T47D (cell line): ENCODE measurements around the gene CCDC8.

Experiments
- DNase-seq, 2 experiments: peaks; one replicate each; pipeline versions ENCODE4 v3.0.0 to v3.0.0-alpha.2; 2011 to 2012; ENCODE audit warnings: low read depth in 1 of 2, low spot score in 1 of 2
- JUND ChIP-seq: IDR thresholded peaks from 2 replicates; pipeline ENCODE4 v1.6.1; 2012; ENCODE audit warnings: low read depth
- in situ Hi-C: cut with HindIII; loops from 2 replicates; pipeline ENCODE4 v1.10.0; 2016; ENCODE audit warnings: low sequenced_read_pairs, low pct_unique_long_range_greater_than_20kb

Gene CCDC8

DNA sequence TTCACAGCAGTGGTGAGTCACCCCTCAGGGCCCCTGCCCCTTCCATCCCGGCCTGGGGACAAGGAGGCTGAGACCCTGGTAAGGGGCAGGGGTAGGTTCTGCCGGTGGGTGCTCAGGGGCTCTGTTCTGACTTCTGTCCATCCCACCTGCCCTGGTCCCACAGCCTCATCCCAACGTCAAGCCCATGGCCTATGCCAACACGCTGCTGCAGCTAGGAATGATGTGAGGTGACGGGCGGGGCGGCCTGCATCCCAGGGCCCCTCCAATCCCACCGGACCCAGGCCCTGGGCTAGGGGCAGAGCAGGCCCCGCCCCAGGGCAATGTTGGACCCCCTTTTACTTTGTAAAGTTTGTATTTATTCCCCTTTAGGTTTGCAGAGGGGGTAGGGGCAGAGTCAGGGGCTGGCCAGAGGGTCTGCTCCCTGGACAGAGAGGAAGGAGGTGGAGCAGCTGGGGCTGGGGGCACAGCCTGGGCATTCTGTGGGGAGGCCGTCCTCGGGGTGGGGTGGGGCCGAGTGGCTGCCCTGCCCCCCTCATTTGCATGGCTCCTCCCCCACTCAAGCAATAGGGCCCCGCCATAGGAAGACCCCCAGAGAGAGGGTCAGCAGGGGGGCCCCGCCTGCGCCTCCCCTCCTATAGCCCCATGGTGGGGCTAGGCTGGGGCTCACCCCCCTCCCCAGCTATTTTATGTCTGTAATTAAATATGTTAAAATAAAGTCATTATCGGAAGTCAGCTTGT lies 23.1 kb downstream of the CCDC8 start:
- no peak for TF ChIP-seq JUND
- in situ Hi-C loops = no loop called here
- no peak for DNase-seq

GRCh38 chr19:46388311-46389095 lies 24.9 kb downstream of the CCDC8 start:
- no peak for TF ChIP-seq JUND
- in situ Hi-C loops = no loop called here
- DNase-seq = no peak

DNA sequence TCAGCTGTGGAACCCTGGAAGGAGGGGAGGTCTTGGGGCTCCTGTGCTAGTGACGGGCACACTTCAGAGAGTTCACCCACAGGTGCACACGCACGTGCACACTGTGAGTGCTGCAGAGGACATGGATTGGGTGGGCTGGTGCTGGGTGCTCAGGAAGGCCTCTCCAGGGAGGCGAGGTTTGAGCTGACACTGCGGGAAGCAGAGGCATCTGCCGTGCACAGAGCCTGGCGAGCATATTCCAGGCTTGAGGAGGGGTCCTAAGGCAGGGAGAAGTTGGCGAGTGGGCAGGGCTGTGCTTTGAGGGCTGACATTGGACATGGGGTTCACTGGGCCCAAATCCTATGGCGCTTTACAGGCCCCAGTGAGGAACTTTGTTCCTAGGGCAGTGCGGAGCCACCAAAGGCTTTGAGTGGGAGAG lies 25.6 kb downstream of the CCDC8 start:
- in situ Hi-C loops = no loop called here

GRCh38 chr19:46386996-46387712 lies 26.2 kb downstream of the CCDC8 start:
- DNase-seq = no peak
- in situ Hi-C loops = no loop called here
- no peak for TF ChIP-seq JUND

More for the DNA sequence above, 25.6 kb downstream of the CCDC8 start:
- TF ChIP-seq JUND = no peak
- no peak for DNase-seq

GRCh38 chr19:46386151-46386550 lies 27.2 kb downstream of the CCDC8 start:
- in situ Hi-C loops = no loop called here
- no peak for TF ChIP-seq JUND
- no peak for DNase-seq

DNA sequence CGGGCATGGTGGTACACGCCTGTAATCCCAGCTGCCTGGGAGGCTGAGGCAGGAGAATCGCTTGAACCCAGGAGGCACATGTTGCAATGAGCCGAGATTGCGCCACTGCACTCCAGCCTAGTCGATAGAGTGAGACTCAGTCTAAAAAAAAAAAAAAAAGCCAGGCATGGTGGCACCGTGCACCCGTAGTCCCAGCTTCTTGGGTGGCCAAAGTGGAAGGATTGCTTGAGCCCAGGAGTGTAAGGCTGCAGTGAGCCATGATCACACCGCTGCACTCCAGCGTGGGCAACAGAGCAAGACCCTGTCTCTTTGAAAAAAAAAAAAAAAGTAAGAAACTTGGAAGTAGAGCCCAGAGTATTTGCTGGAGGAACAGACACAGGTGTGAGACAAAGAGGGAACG lies 27.7 kb downstream of the CCDC8 start:
- DNase-seq = no peak
- TF ChIP-seq JUND = no peak
- in situ Hi-C loops = no loop called here

GRCh38 chr19:46384396-46384795 lies 29.0 kb downstream of the CCDC8 start:
- no peak for TF ChIP-seq JUND
- in situ Hi-C loops = no loop called here
- DNase-seq = no peak

GRCh38 chr19:46383846-46384245 lies 29.5 kb downstream of the CCDC8 start:
- no peak for TF ChIP-seq JUND

DNA sequence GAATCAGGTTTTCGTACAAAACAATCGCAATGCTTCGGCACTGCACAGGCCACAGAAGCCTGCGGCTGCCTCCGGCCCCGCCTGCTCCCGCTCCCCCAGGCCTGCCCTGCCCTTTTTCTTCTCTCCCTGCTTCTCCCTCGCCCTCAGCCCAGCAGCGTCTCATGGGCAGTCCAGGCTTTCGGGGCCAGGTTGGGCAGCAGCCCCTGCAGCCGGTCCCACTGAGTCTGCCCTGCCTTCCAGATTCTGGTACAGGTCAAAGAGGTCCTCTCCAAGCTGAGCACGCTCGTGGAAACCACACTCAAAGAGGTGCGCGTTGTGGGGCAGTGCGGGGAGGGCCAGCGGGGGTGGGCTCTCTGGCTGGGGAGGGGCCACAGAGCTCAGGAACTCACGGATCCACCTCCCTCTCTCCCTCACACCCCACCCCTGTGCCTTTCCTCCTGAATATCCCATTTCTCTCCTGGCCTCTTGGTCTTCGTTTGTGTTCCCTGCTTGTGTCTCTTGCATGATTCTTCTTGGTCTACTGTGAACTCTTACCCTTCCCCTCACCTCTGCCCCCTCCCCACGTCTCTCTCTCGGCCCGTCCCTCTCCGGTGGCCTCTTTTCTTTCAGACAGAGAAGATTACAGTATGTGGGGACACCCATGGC lies 30.1 kb downstream of the CCDC8 start:
- TF ChIP-seq JUND = no peak
- in situ Hi-C loops = no loop called here

More at GRCh38 chr19:46383846-46384245, 29.5 kb downstream of the CCDC8 start:
- DNase-seq = no peak
- in situ Hi-C loops = no loop called here

GRCh38 chr19:46381756-46382345 lies 31.5 kb downstream of the CCDC8 start:
- in situ Hi-C loops = no loop called here

More for the DNA sequence above, 30.1 kb downstream of the CCDC8 start:
- no peak for DNase-seq

DNA sequence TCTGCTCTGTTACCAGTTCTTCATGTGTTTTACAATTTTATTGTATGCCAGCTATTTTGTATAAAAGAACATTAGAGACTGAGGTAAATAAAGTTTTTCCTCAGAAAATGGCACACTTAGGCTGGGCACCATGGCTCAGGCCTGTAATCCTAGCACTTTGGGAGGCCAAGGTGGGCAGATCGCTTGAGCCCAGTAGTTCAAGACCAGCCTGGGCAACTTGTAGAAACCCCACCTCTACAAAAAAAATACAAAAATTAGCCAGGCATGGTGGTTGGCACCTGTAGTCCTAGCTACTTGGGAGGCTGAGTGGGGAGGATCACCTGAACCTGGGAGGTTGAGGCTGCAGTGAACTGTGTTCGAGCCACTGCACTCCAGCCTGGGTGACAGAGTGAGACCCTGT lies 32.0 kb downstream of the CCDC8 start:
- no peak for DNase-seq
- TF ChIP-seq JUND = no peak
- in situ Hi-C loops = no loop called here

More at GRCh38 chr19:46381756-46382345, 31.5 kb downstream of the CCDC8 start:
- TF ChIP-seq JUND = no peak
- no peak for DNase-seq

- no peak for DNase-seq
- no peak for TF ChIP-seq JUND
- in situ Hi-C loops = no loop called here
Measured at GRCh38 chr19:46380690-46381089, 32.7 kb downstream of the CCDC8 start.
